ENCODE data around the gene DOCK3. TPM values are rescaled to one million over a fixed set of nuclear protein-coding genes. Genes with fewer than 3 reads are reported as not detected.

Gene DOCK3
- total RNA-seq, 1 donor from 2014 or later, result 10.0 TPM

GRCh38 chr3:50985893-50986292, 311.2 kb downstream of the DOCK3 start:
- H3K9me3 Mint-ChIP-seq (ENCODE audit: low read depth), result peaks cover 11% of the 10 kb centered on the region
- H3K4me1 Mint-ChIP-seq (ENCODE audit: low read depth), result no peaks in the 10 kb centered on the region
- no peak overlapping the region for H3K27ac Mint-ChIP-seq
- no peaks in the 10 kb centered on the region for H3K27me3 Mint-ChIP-seq
- no peak for TF ChIP-seq CTCF (IDR thresholded peaks at IDR 0.05; ENCODE audit: unreplicated experiment)
- no peak overlapping the region for H3K4me3 Mint-ChIP-seq (ENCODE audit: low read depth)
- no peak for DNase-seq (ENCODE audit: low spot score, unreplicated experiment)
- peaks cover 10% of the 10 kb centered on the region for H3K36me3 Mint-ChIP-seq (ENCODE audit: insufficient read depth)

GRCh38 chr3:50986726-50987125, 312.0 kb downstream of the DOCK3 start:
- no peaks in the 10 kb centered on the region for H3K27me3 Mint-ChIP-seq
- H3K36me3 Mint-ChIP-seq (ENCODE audit: insufficient read depth), result peaks cover 12% of the 10 kb centered on the region
- no peak for DNase-seq (ENCODE audit: low spot score, unreplicated experiment)
- TF ChIP-seq CTCF (IDR thresholded peaks at IDR 0.05; ENCODE audit: unreplicated experiment), result no peak
- H3K9me3 Mint-ChIP-seq (ENCODE audit: low read depth), result peaks cover 19% of the 10 kb centered on the region
- H3K4me3 Mint-ChIP-seq (ENCODE audit: low read depth), result no peak overlapping the region
- no peak overlapping the region for H3K27ac Mint-ChIP-seq
- H3K4me1 Mint-ChIP-seq (ENCODE audit: low read depth), result no peaks in the 10 kb centered on the region

GRCh38 chr3:50994537-50994936, 319.8 kb downstream of the DOCK3 start:
- Mint-ChIP-seq H3K27ac (no peak overlapping the region), H3K9me3 (ENCODE audit: low read depth) (peaks cover 19% of the 10 kb centered on the region), H3K27me3 (no peaks in the 10 kb centered on the region), H3K4me1 (ENCODE audit: low read depth) (no peaks in the 10 kb centered on the region), H3K36me3 (ENCODE audit: insufficient read depth) (peaks cover 10% of the 10 kb centered on the region), H3K4me3 (ENCODE audit: low read depth) (no peak overlapping the region)
- DNase-seq (ENCODE audit: low spot score, unreplicated experiment), result no peak
- TF ChIP-seq CTCF (IDR thresholded peaks at IDR 0.05; ENCODE audit: unreplicated experiment), result no peak

- no peak for TF ChIP-seq CTCF (IDR thresholded peaks at IDR 0.05; ENCODE audit: unreplicated experiment)
- H3K27ac Mint-ChIP-seq, result no peak overlapping the region
- no peak overlapping the region for H3K4me3 Mint-ChIP-seq (ENCODE audit: low read depth)
- peaks cover 15% of the 10 kb centered on the region for H3K9me3 Mint-ChIP-seq (ENCODE audit: low read depth)
- no peak for DNase-seq (ENCODE audit: low spot score, unreplicated experiment)
- H3K36me3 Mint-ChIP-seq (ENCODE audit: insufficient read depth), result peaks cover 7% of the 10 kb centered on the region
- no peaks in the 10 kb centered on the region for H3K4me1 Mint-ChIP-seq (ENCODE audit: low read depth)
- no peaks in the 10 kb centered on the region for H3K27me3 Mint-ChIP-seq
Measured at GRCh38 chr3:50995085-50995824, 320.5 kb downstream of the DOCK3 start.

- no peak for TF ChIP-seq CTCF (IDR thresholded peaks at IDR 0.05; ENCODE audit: unreplicated experiment)
- Mint-ChIP-seq H3K36me3 (ENCODE audit: insufficient read depth) (no peaks in the 10 kb centered on the region), H3K4me1 (ENCODE audit: low read depth) (peaks cover 10% of the 10 kb centered on the region), H3K4me3 (ENCODE audit: low read depth) (no peak overlapping the region), H3K27ac (no peak overlapping the region), H3K9me3 (ENCODE audit: low read depth) (no peaks in the 10 kb centered on the region), H3K27me3 (no peaks in the 10 kb centered on the region)
- no peak for DNase-seq (ENCODE audit: low spot score, unreplicated experiment)
Measured at GRCh38 chr3:51002495-51002894, 327.8 kb downstream of the DOCK3 start.
